Progenitor cell of endocrine pancreas (in vitro differentiated cells): ENCODE results near the gene APOH. TPM values are rescaled to one million over a fixed set of nuclear protein-coding genes. Genes with fewer than 3 reads are reported as not detected.

Experiments
- DNase-seq: peaks from one replicate; pipeline ENCODE4 v3.0.0; 2021; ENCODE audit warnings: low spot score; ENCODE audit not compliant: unreplicated experiment
- H3K27ac Mint-ChIP-seq: 2 replicates; pipeline ENCODE4 v1.8.0; 2021; ENCODE audit warnings: mild to moderate bottlenecking, moderate library complexity, mixed read lengths
- H3K27me3 Mint-ChIP-seq: 2 replicates; pipeline ENCODE4 v1.8.0; 2021; ENCODE audit warnings: mixed read lengths
- H3K36me3 Mint-ChIP-seq: 2 replicates; pipeline ENCODE4 v1.8.0; 2022; ENCODE audit warnings: mixed read lengths; ENCODE audit not compliant: insufficient read depth
- H3K4me1 Mint-ChIP-seq: 2 replicates; pipeline ENCODE4 v1.8.0; 2021; ENCODE audit warnings: low read depth, mixed read lengths
- H3K4me3 Mint-ChIP-seq: 2 replicates; pipeline ENCODE4 v1.8.0; 2021; ENCODE audit warnings: low read depth, mild to moderate bottlenecking, moderate library complexity, mixed read lengths
- H3K9me3 Mint-ChIP-seq: 2 replicates; pipeline ENCODE4 v1.8.0; 2021; ENCODE audit warnings: low read depth, mixed read lengths
- total RNA-seq: library from RNA; stranded (reverse); gene quantifications from 2 replicates; pipeline ENCODE4 v1.2.1, GENCODE V29; 2021
- TF ChIP-seq, protein P1 (sequence below): fragments of 200-600 bp; sonication (generic); IDR thresholded peaks from one replicate; pipeline ENCODE4 v1.5.0; 2021; ENCODE audit warnings: antibody characterized with exemption, mild to moderate bottlenecking; ENCODE audit not compliant: unreplicated experiment

Gene APOH
- total RNA-seq, 1 donor from 2014 or later = 0.57 TPM

DNA sequence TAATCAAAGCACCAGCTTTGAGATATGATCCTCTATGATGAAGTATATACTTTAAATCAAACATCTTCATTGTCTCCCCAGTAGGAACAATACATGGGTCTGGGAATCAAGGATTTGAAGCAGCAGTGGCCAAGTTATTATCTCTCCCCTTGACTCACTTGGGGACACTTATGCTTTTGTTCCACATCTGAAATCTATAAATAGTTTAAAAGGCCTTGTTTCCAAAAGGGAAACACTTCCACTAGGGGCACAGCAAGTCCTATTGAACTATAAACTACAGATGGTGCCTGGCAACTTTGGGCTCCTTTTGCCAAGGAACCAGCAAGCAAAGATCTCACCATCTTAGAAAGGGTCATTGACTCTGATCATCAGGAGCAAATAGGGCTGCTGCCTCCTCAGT is 21.3 kb downstream of the APOH start:
- no peak overlapping the region for H3K4me3 Mint-ChIP-seq
- peaks cover under 1% of the 10 kb centered on the region for H3K27me3 Mint-ChIP-seq
- no peaks in the 10 kb centered on the region for H3K36me3 Mint-ChIP-seq
- DNase-seq = no peak
- no peaks in the 10 kb centered on the region for H3K4me1 Mint-ChIP-seq
- peaks cover 6% of the 10 kb centered on the region for H3K9me3 Mint-ChIP-seq
- TF ChIP-seq, protein P1, sequence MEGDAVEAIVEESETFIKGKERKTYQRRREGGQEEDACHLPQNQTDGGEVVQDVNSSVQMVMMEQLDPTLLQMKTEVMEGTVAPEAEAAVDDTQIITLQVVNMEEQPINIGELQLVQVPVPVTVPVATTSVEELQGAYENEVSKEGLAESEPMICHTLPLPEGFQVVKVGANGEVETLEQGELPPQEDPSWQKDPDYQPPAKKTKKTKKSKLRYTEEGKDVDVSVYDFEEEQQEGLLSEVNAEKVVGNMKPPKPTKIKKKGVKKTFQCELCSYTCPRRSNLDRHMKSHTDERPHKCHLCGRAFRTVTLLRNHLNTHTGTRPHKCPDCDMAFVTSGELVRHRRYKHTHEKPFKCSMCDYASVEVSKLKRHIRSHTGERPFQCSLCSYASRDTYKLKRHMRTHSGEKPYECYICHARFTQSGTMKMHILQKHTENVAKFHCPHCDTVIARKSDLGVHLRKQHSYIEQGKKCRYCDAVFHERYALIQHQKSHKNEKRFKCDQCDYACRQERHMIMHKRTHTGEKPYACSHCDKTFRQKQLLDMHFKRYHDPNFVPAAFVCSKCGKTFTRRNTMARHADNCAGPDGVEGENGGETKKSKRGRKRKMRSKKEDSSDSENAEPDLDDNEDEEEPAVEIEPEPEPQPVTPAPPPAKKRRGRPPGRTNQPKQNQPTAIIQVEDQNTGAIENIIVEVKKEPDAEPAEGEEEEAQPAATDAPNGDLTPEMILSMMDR = no peak
- H3K27ac Mint-ChIP-seq = no peak overlapping the region

DNA sequence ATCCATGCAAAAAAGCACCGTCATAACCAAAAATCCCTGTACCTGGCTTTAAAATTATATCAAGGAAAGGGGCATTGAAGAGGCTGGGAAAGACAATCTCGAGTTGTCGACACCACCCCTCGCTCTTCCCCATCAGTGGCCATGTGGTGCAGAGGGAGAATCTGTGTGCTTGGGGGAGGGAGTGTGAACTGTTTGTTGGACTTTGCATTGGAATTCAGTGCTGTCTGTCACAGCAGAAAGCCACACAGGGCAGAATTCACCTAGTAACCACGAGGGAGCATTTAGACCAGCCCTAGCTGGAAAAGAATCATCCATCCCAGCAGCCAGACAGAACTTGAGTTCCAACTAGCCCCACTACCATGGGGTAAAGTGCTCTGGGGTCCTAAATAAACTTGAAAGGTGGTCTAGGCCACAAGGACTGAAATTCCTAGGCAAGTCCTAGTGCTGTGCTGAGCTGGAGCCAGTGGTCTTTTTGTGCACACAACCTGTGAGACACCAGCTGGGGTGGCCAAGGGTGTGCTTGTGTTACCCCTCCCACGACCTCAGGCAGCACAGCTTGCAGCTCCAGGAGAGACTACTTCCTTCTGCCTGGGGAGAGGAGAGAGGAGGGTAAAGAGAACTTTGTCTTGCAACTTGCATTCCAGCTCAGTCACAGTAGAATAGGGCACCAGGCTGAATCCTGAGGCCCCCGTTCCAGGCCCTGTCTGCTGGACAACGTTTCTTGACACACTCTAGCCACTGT is 25.8 kb downstream of the APOH start:
- H3K4me3 Mint-ChIP-seq = no peak overlapping the region
- TF ChIP-seq, protein P1 = no peak
- H3K36me3 Mint-ChIP-seq = no peaks in the 10 kb centered on the region
- no peaks in the 10 kb centered on the region for H3K27me3 Mint-ChIP-seq
- DNase-seq = no peak
- H3K9me3 Mint-ChIP-seq = peaks cover 6% of the 10 kb centered on the region
- H3K4me1 Mint-ChIP-seq = peaks cover 5% of the 10 kb centered on the region
- no peak overlapping the region for H3K27ac Mint-ChIP-seq

DNA sequence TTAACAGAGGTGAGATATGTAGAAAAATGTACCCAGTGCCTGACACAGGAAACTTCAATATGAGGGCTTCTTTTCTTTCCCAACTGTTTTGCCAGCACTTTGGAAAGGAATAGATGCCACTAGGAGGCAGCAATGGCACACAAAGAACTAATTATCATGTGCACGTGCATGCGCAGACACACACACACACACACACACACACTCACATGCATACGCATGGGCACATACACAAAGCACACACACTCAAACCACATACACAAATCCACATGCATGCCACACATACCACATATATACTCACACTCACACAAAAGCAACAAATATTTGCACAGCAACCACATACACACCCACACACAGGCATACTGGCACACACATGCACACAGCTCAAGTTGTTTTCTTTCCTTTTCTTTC is 28.5 kb downstream of the APOH start:
- Mint-ChIP-seq H3K9me3 (no peaks in the 10 kb centered on the region), H3K4me1 (peaks cover 5% of the 10 kb centered on the region), H3K27me3 (no peaks in the 10 kb centered on the region), H3K27ac (peak overlapping the region; percentile 71), H3K4me3 (no peak overlapping the region), H3K36me3 (no peaks in the 10 kb centered on the region)
- DNase-seq = peak; percentile 18
- TF ChIP-seq, protein P1 = peak; percentile 68

DNA sequence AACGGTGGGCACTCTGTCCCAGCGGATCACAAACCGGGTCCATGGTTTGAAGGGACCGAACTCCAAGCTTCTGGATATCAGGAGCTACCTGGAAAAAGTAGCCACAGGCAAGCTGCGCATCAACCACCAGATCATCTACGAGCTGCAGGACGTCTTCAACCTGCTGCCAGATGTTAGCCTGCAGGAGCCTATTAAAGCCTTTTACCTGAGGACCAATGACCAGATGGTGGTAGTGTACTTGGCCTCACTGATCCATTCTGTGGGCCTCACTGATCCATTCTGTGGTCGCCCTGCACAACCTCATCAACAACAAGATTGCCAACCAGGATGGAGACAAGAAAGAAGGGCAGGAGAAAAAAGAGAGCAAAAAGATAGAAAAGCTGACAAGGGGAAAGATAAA is 31.0 kb downstream of the APOH start:
- Mint-ChIP-seq H3K4me3 (no peak overlapping the region), H3K27me3 (no peaks in the 10 kb centered on the region), H3K36me3 (no peaks in the 10 kb centered on the region), H3K9me3 (no peaks in the 10 kb centered on the region), H3K4me1 (peaks cover 5% of the 10 kb centered on the region), H3K27ac (no peak overlapping the region)
- no peak for DNase-seq
- TF ChIP-seq, protein P1 = no peak

DNA sequence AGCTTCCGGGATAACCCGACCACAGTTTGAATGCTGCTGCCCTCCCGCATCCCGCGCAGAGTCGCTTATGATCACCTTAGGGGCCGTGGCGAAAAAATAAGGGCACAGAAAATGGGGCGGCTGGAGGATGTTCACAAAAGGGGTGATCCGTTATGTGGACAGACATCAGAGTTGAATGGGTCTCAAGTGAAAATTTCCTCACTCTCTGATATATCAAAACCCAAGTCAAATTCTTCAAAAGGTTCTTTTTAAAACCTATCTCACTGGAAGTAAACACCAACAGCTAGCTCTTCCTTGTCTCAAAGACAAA is 36.9 kb downstream of the APOH start:
- DNase-seq = no peak
- Mint-ChIP-seq H3K27me3 (no peaks in the 10 kb centered on the region), H3K4me3 (peak overlapping the region; percentile 89), H3K9me3 (no peaks in the 10 kb centered on the region), H3K27ac (peak overlapping the region; percentile 14), H3K4me1 (peaks cover 11% of the 10 kb centered on the region), H3K36me3 (no peaks in the 10 kb centered on the region)
- TF ChIP-seq, protein P1 = no peak
